Measurements from ENCODE around the gene AFTPH. TPM values are rescaled to one million over a fixed set of nuclear protein-coding genes. Genes with fewer than 3 reads are reported as not detected.
A peak's percentile ranks its signal among the peaks of the same experiment; 100 is the strongest.

Gene AFTPH
- polyA plus RNA-seq, 1 of the 3 experiments (the other 2 are of a cell fraction), result 7.4 TPM

GRCh38 chr2:64485961-64486360 lies 38.2 kb upstream of the AFTPH start:
- no peaks in the 10 kb centered on the region for H4K20me1 ChIP-seq (ENCODE audit: insufficient read depth)
- no peak overlapping the region for H3K9ac ChIP-seq
- no peaks in the 10 kb centered on the region for H3K9me3 ChIP-seq
- H3F3A ChIP-seq (replicated peaks; ENCODE audit: insufficient read depth), result peaks cover 8% of the 10 kb centered on the region
- peaks cover 10 to 20% of the 10 kb centered on the region in 2 experiments; a peak in 1 of 4 replicates for H3K4me1 ChIP-seq (ENCODE audit: control insufficient read depth in 1 of 2, insufficient read depth in 2 of 2, low read depth in 1 of 2, low read length in 1 of 2)
- TF ChIP-seq MXI1 (IDR thresholded peaks at IDR 0.05; ENCODE audit: low read depth, low read length), result no peak
- TF ChIP-seq TAF1 (IDR thresholded peaks at IDR 0.05; ENCODE audit: borderline replicate concordance, low read depth, low read length), result no peak
- TF ChIP-seq RXRA (IDR thresholded peaks at IDR 0.05; ENCODE audit: borderline replicate concordance, low read depth), result no peak
- TF ChIP-seq POLR2AphosphoS5 (IDR thresholded peaks at IDR 0.05; ENCODE audit: low read depth, low read length), result no peak
- TF ChIP-seq ELF1 (IDR thresholded peaks at IDR 0.05), result no peak
- TF ChIP-seq, protein P1, sequence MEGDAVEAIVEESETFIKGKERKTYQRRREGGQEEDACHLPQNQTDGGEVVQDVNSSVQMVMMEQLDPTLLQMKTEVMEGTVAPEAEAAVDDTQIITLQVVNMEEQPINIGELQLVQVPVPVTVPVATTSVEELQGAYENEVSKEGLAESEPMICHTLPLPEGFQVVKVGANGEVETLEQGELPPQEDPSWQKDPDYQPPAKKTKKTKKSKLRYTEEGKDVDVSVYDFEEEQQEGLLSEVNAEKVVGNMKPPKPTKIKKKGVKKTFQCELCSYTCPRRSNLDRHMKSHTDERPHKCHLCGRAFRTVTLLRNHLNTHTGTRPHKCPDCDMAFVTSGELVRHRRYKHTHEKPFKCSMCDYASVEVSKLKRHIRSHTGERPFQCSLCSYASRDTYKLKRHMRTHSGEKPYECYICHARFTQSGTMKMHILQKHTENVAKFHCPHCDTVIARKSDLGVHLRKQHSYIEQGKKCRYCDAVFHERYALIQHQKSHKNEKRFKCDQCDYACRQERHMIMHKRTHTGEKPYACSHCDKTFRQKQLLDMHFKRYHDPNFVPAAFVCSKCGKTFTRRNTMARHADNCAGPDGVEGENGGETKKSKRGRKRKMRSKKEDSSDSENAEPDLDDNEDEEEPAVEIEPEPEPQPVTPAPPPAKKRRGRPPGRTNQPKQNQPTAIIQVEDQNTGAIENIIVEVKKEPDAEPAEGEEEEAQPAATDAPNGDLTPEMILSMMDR (IDR thresholded peaks at IDR 0.05), result no peak
- TF ChIP-seq GATA2 (CRISPR knock-in tag; IDR thresholded peaks at IDR 0.05), result no peak
- TF ChIP-seq USF2 (IDR thresholded peaks at IDR 0.05; ENCODE audit: borderline replicate concordance, low read depth, low read length), result no peak
- no peak for TF ChIP-seq NFIC (IDR thresholded peaks at IDR 0.05; ENCODE audit: borderline replicate concordance)
- TF ChIP-seq YY1 (IDR thresholded peaks at IDR 0.05; ENCODE audit: low read depth), result no peak
- TF ChIP-seq RAD21 (IDR thresholded peaks at IDR 0.05; ENCODE audit: low read length), result no peak
- no peak overlapping the region for H3K27ac ChIP-seq (ENCODE audit: low read depth in 2 of 2, low read length in 1 of 2)
- no peak overlapping the region for H3K4me3 ChIP-seq (ENCODE audit: low read depth in 2 of 2, low read length in 1 of 2)
- H3K9me2 ChIP-seq, result no peaks in the 10 kb centered on the region
- H3K4me2 ChIP-seq, result no peak overlapping the region
- no peaks in the 10 kb centered on the region; the same call in 1 of the 2 replicates for H3K27me3 ChIP-seq (ENCODE audit: insufficient read depth)
- CTCF ChIA-PET, result interaction anchor here (0.9 to 5.9 kb wide), 4 partner anchors 11 to 435 kb away, joined by 3 to 55 read pairs (median 12); no protein-coding TSS in a partner anchor
- WGBS (ENCODE audit: low lambda C conversion rate), result 63% methylated on average over 8 of the region's 8 CpGs
- H3K36me3 ChIP-seq (replicated peaks in 1 of 2; ENCODE audit: control insufficient read depth in 1 of 2, insufficient read depth in 2 of 2, low read length in 1 of 2), result no peaks in the 10 kb centered on the region
- no peak for DNase-seq
- no peaks in the 10 kb centered on the region for H3K79me2 ChIP-seq (ENCODE audit: insufficient read depth)
- POLR2A ChIA-PET, result no interaction called here
- H2AFZ ChIP-seq (ENCODE audit: low read depth), result no peak overlapping the region

GRCh38 chr2:64487256-64488049 lies 36.7 kb upstream of the AFTPH start:
- no peaks in the 10 kb centered on the region; the same call in 1 of the 2 replicates for H3K27me3 ChIP-seq (ENCODE audit: insufficient read depth)
- DNase-seq, result no peak
- no peak overlapping the region for H3K4me2 ChIP-seq
- no peak overlapping the region for H3K9ac ChIP-seq
- H3K9me3 ChIP-seq, result no peaks in the 10 kb centered on the region
- ChIA-PET CTCF (interaction anchor here (0.6 to 5.9 kb wide), 30 partner anchors 7 to 437 kb away, joined by 3 to 55 read pairs (median 5); no protein-coding TSS in a partner anchor), POLR2A (no interaction called here)
- H2AFZ ChIP-seq (ENCODE audit: low read depth), result no peak overlapping the region
- no peaks in the 10 kb centered on the region for H3K9me2 ChIP-seq
- no peak overlapping the region for H3K27ac ChIP-seq (ENCODE audit: low read depth in 2 of 2, low read length in 1 of 2)
- H4K20me1 ChIP-seq (ENCODE audit: insufficient read depth), result no peaks in the 10 kb centered on the region
- no peaks in the 10 kb centered on the region for H3K79me2 ChIP-seq (ENCODE audit: insufficient read depth)
- WGBS (ENCODE audit: low lambda C conversion rate), result 67% methylated on average over 10 of the region's 10 CpGs
- H3K36me3 ChIP-seq (replicated peaks in 1 of 2; ENCODE audit: control insufficient read depth in 1 of 2, insufficient read depth in 2 of 2, low read length in 1 of 2), result no peaks in the 10 kb centered on the region
- H3K4me3 ChIP-seq (ENCODE audit: low read depth in 2 of 2, low read length in 1 of 2), result peak overlapping the region in 1 of 2 experiments; percentile 47; a peak in 1 of 4 replicates
- peaks cover 8 to 20% of the 10 kb centered on the region in 2 experiments; a peak in 1 of 4 replicates for H3K4me1 ChIP-seq (ENCODE audit: control insufficient read depth in 1 of 2, insufficient read depth in 2 of 2, low read depth in 1 of 2, low read length in 1 of 2)
- H3F3A ChIP-seq (replicated peaks; ENCODE audit: insufficient read depth), result peaks cover 7% of the 10 kb centered on the region
- TF ChIP-seq USF2 (IDR thresholded peaks at IDR 0.05; ENCODE audit: borderline replicate concordance, low read depth, low read length) (no peak), TEAD4 (IDR thresholded peaks at IDR 0.05; ENCODE audit: borderline replicate concordance, insufficient read depth) (no peak), EP300 (IDR thresholded peaks at IDR 0.05; ENCODE audit: borderline replicate concordance in 1 of 2, low read depth in 1 of 2, low read length in 1 of 2) (no peak), RAD21 (IDR thresholded peaks at IDR 0.05; ENCODE audit: low read length) (no peak), FOXM1 (IDR thresholded peaks at IDR 0.05; ENCODE audit: low read depth) (no peak), GATA2 (CRISPR knock-in tag; IDR thresholded peaks at IDR 0.05) (no peak)
- TF ChIP-seq, protein P2, sequence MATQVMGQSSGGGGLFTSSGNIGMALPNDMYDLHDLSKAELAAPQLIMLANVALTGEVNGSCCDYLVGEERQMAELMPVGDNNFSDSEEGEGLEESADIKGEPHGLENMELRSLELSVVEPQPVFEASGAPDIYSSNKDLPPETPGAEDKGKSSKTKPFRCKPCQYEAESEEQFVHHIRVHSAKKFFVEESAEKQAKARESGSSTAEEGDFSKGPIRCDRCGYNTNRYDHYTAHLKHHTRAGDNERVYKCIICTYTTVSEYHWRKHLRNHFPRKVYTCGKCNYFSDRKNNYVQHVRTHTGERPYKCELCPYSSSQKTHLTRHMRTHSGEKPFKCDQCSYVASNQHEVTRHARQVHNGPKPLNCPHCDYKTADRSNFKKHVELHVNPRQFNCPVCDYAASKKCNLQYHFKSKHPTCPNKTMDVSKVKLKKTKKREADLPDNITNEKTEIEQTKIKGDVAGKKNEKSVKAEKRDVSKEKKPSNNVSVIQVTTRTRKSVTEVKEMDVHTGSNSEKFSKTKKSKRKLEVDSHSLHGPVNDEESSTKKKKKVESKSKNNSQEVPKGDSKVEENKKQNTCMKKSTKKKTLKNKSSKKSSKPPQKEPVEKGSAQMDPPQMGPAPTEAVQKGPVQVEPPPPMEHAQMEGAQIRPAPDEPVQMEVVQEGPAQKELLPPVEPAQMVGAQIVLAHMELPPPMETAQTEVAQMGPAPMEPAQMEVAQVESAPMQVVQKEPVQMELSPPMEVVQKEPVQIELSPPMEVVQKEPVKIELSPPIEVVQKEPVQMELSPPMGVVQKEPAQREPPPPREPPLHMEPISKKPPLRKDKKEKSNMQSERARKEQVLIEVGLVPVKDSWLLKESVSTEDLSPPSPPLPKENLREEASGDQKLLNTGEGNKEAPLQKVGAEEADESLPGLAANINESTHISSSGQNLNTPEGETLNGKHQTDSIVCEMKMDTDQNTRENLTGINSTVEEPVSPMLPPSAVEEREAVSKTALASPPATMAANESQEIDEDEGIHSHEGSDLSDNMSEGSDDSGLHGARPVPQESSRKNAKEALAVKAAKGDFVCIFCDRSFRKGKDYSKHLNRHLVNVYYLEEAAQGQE (IDR thresholded peaks at IDR 0.05; ENCODE audit: low read depth, low read length), result no peak
- TF ChIP-seq, protein P3, sequence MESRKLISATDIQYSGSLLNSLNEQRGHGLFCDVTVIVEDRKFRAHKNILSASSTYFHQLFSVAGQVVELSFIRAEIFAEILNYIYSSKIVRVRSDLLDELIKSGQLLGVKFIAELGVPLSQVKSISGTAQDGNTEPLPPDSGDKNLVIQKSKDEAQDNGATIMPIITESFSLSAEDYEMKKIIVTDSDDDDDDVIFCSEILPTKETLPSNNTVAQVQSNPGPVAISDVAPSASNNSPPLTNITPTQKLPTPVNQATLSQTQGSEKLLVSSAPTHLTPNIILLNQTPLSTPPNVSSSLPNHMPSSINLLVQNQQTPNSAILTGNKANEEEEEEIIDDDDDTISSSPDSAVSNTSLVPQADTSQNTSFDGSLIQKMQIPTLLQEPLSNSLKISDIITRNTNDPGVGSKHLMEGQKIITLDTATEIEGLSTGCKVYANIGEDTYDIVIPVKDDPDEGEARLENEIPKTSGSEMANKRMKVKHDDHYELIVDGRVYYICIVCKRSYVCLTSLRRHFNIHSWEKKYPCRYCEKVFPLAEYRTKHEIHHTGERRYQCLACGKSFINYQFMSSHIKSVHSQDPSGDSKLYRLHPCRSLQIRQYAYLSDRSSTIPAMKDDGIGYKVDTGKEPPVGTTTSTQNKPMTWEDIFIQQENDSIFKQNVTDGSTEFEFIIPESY (IDR thresholded peaks at IDR 0.05; ENCODE audit: borderline replicate concordance, low read depth), result no peak
